ENCODE measurements around the gene PLEKHB2. TPM values are rescaled to one million over a fixed set of nuclear protein-coding genes. Genes with fewer than 3 reads are reported as not detected.
"Not testable (repeated sequence)": the region's sequence is repeated elsewhere in the genome, so short reads cannot be mapped to it uniquely, and the experiment has no call there.

The PLEKHB2 gene
- total and polyA plus RNA-seq, 2 donors (not counting 1 experiment from before 2014, with no cell fraction given): 16.3 to 39.5 TPM

DNA sequence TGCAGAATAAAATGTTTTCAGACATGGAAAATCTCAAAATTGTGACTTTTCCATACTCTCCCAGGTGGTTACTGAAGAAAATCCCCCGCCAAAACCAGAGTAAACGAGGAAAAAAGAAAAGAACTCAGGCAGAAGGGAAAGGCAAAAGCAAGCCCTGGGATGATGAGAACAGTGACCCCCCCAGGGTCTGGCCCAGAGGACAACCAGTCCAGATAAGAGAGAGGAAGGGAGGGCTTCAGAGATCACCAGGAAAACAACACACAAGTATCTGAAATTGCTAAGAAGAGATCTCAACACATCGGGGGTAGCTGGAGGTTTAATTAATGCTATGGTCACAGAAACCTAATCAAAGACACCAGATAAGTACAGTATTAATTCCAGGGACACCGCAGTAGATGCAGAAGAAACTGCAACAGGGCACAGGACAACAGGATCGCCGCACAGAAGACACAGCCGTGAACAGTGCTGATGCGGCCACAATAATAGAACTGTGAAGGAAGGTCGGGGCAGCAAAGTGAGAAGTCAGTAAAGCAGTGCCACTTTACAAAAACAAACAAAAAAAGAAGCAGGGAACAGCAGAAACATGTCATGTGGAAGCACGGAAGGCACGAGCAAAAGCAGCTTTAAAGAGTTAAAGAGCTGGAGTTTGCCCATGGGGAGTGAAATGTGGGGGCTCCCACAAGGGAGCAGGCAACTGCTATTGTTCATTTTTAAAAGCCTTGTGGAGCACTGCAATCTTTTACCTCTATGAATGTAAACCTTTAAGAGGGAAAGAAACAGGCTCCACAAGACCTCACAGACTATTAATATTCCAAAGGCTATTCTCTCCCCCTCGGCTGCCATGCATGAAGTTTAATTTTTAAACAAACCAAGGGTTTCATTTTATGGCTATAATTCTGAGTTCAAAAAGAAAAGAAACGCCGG, 40.3 kb upstream of the PLEKHB2 start:
- WGBS (ENCODE audit: insufficient coverage): 100% methylated on average over 3 of the region's 14 CpGs
- H3K36me3 ChIP-seq (replicated peaks in 1 of 2; ENCODE audit: control extremely low read depth in 1 of 2, control insufficient read depth in 1 of 2, extremely low read depth in 1 of 2, insufficient read depth in 2 of 2, low read length in 1 of 2): peaks cover 0 to 50% of the 10 kb centered on the region in 2 experiments
- H3K4me1 Mint-ChIP-seq: peaks cover 11% of the 10 kb centered on the region
- no peaks in the 10 kb centered on the region for H3K27me3 ChIP-seq (replicated peaks in 1 of 4; ENCODE audit: control extremely low read depth in 1 of 4, control insufficient read depth in 3 of 4, insufficient read depth in 4 of 4, low read length in 3 of 4)
- intact Hi-C loops (cut with micrococcal nuclease): no loop called here
- no peak overlapping the region for H3K4me3 ChIP-seq (ENCODE audit: control extremely low read depth in 1 of 5, extremely low read depth in 1 of 5, insufficient read depth in 1 of 5, low read depth in 2 of 5, low read length in 4 of 5)
- H3K4me1 ChIP-seq (ENCODE audit: control insufficient read depth in 2 of 2, insufficient read depth in 2 of 2, low read length in 2 of 2): no peaks in the 10 kb centered on the region
- CTCF ChIA-PET: no interaction called here
- H4K20me1 ChIP-seq (ENCODE audit: control insufficient read depth, insufficient read depth, low read length, poor library complexity, severe bottlenecking): peaks cover 69% of the 10 kb centered on the region
- no peak overlapping the region for H3K9ac ChIP-seq (ENCODE audit: low read length)
- no peaks in the 10 kb centered on the region for H3K9me3 Mint-ChIP-seq (ENCODE audit: insufficient read depth)
- ATAC-seq (ENCODE audit: low read depth) (no peak), DNase-seq (no peak)
- no peak for TF ChIP-seq EZH2 (IDR thresholded peaks at IDR 0.05; ENCODE audit: borderline replicate concordance, insufficient read depth, low read depth, low read length, poor library complexity, severe bottlenecking)
- H2AFZ ChIP-seq (ENCODE audit: insufficient read depth, low read depth, low read length, poor library complexity, severe bottlenecking): no peak overlapping the region
- no peaks in the 10 kb centered on the region for H3K9me3 ChIP-seq (ENCODE audit: control extremely low read depth in 1 of 3, control insufficient read depth in 2 of 3, insufficient read depth in 1 of 3, low read length in 2 of 3)
- POLR2A ChIA-PET: no interaction called here
- no peak overlapping the region for H3K27ac ChIP-seq (ENCODE audit: low read length in 2 of 2)
- H3K27me3 Mint-ChIP-seq: no peaks in the 10 kb centered on the region
- no peak overlapping the region for H3K4me2 ChIP-seq (replicated peaks; ENCODE audit: low read depth, low read length, poor library complexity, severe bottlenecking)
- H3K4me3 Mint-ChIP-seq: no peak overlapping the region
- no peak overlapping the region for H3K27ac Mint-ChIP-seq
- H3K79me2 ChIP-seq (ENCODE audit: control insufficient read depth, insufficient read depth, low read length): peaks cover 87% of the 10 kb centered on the region

DNA sequence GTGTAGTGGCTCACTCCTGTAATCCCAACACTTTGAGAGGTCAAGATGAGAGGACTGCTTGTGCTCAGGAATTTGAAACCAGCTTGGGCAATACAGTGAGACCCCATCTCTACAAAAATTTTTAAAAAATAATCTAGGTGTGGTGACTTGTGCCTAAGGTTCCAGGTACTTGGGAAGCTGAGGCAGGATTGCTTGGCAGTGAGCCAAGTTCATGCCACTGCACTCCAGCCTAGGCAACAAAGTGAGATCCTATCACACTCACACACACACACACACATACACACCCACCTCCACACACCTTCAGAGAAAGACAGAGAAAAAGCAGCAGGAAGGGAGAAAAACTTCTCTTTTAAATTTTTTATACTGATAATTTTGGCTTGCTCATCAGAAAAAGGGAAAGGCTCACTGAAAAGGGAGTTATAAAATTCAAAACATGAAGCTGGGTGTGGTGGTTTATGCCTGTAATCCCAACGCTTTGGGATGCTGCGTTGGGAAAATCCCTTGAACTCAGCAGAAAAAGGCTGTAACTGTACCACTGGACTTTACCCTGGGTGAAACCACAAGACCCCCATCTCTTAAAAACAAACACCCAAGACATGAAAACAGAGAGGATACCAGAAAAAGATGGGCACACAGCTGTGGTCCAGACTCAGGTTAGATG, 37.5 kb upstream of the PLEKHB2 start:
- WGBS (ENCODE audit: insufficient coverage): no CpG with 5 or more reads among the region's 2 CpGs
- no peaks in the 10 kb centered on the region for H3K9me3 Mint-ChIP-seq (ENCODE audit: insufficient read depth)
- peaks cover 4% of the 10 kb centered on the region for H3K4me1 Mint-ChIP-seq
- no peak overlapping the region for H2AFZ ChIP-seq (ENCODE audit: insufficient read depth, low read depth, low read length, poor library complexity, severe bottlenecking)
- CTCF ChIA-PET: no interaction called here
- H3K27me3 Mint-ChIP-seq: no peaks in the 10 kb centered on the region
- DNase-seq (no peak), ATAC-seq (ENCODE audit: low read depth) (no peak)
- TF ChIP-seq, protein P1, sequence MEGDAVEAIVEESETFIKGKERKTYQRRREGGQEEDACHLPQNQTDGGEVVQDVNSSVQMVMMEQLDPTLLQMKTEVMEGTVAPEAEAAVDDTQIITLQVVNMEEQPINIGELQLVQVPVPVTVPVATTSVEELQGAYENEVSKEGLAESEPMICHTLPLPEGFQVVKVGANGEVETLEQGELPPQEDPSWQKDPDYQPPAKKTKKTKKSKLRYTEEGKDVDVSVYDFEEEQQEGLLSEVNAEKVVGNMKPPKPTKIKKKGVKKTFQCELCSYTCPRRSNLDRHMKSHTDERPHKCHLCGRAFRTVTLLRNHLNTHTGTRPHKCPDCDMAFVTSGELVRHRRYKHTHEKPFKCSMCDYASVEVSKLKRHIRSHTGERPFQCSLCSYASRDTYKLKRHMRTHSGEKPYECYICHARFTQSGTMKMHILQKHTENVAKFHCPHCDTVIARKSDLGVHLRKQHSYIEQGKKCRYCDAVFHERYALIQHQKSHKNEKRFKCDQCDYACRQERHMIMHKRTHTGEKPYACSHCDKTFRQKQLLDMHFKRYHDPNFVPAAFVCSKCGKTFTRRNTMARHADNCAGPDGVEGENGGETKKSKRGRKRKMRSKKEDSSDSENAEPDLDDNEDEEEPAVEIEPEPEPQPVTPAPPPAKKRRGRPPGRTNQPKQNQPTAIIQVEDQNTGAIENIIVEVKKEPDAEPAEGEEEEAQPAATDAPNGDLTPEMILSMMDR (IDR thresholded peaks at IDR 0.05): no peak
- TF ChIP-seq EZH2 (IDR thresholded peaks at IDR 0.05; ENCODE audit: borderline replicate concordance, insufficient read depth, low read depth, low read length, poor library complexity, severe bottlenecking): no peak
- H3K9ac ChIP-seq (ENCODE audit: low read length): no peak overlapping the region
- no peaks in the 10 kb centered on the region for H3K9me3 ChIP-seq (ENCODE audit: control extremely low read depth in 1 of 3, control insufficient read depth in 2 of 3, insufficient read depth in 1 of 3, low read length in 2 of 3)
- POLR2A ChIA-PET: no interaction called here
- H3K27me3 ChIP-seq (replicated peaks in 1 of 4; ENCODE audit: control extremely low read depth in 1 of 4, control insufficient read depth in 3 of 4, insufficient read depth in 4 of 4, low read length in 3 of 4): no peaks in the 10 kb centered on the region
- H3K4me1 ChIP-seq (ENCODE audit: control insufficient read depth in 2 of 2, insufficient read depth in 2 of 2, low read length in 2 of 2): no peaks in the 10 kb centered on the region
- H3K27ac Mint-ChIP-seq: no peak overlapping the region
- intact Hi-C loops (cut with micrococcal nuclease): no loop called here
- peaks cover 82% of the 10 kb centered on the region for H4K20me1 ChIP-seq (ENCODE audit: control insufficient read depth, insufficient read depth, low read length, poor library complexity, severe bottlenecking)
- H3K79me2 ChIP-seq (ENCODE audit: control insufficient read depth, insufficient read depth, low read length): peaks cover 86% of the 10 kb centered on the region
- H3K4me3 Mint-ChIP-seq: no peak overlapping the region
- no peak overlapping the region for H3K4me3 ChIP-seq (ENCODE audit: control extremely low read depth in 1 of 5, extremely low read depth in 1 of 5, insufficient read depth in 1 of 5, low read depth in 2 of 5, low read length in 4 of 5)
- H3K27ac ChIP-seq (ENCODE audit: low read length in 2 of 2): no peak overlapping the region
- no peak overlapping the region for H3K4me2 ChIP-seq (replicated peaks; ENCODE audit: low read depth, low read length, poor library complexity, severe bottlenecking)
- H3K36me3 ChIP-seq (replicated peaks in 1 of 2; ENCODE audit: control extremely low read depth in 1 of 2, control insufficient read depth in 1 of 2, extremely low read depth in 1 of 2, insufficient read depth in 2 of 2, low read length in 1 of 2): peaks cover 6 to 54% of the 10 kb centered on the region in 2 experiments

DNA sequence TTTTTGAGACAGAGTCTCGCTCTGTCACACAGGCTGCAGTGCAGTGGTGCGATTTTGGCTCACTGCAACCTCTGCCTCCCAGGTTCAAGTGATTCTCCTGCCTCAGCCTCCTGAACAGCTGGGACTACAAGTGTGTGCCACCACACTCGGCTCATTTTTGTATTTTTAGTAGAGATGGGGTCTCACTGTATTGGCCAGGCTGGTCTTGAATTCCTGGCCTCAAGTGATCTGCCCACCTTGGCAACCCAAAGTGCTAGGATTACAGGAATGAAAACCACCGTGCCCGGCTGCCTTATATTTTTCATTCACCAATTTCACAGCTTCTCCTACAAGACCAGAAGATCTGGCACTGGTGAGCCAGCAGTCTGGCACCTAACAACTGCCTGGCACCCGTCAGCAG, 37.0 kb upstream of the PLEKHB2 start:
- WGBS (ENCODE audit: insufficient coverage): 100% methylated on average over 4 of the region's 6 CpGs
- H3K9me3 ChIP-seq (ENCODE audit: control extremely low read depth in 1 of 3, control insufficient read depth in 2 of 3, insufficient read depth in 1 of 3, low read length in 2 of 3); POLR2A ChIA-PET; ATAC-seq (ENCODE audit: low read depth); H3K4me2 ChIP-seq (replicated peaks; ENCODE audit: low read depth, low read length, poor library complexity, severe bottlenecking); H3K4me1 Mint-ChIP-seq; H3K27ac ChIP-seq (ENCODE audit: low read length in 2 of 2); H3K4me3 Mint-ChIP-seq; H2AFZ ChIP-seq (ENCODE audit: insufficient read depth, low read depth, low read length, poor library complexity, severe bottlenecking); DNase-seq; intact Hi-C loops (cut with micrococcal nuclease); H3K4me1 ChIP-seq (ENCODE audit: control insufficient read depth in 2 of 2, insufficient read depth in 2 of 2, low read length in 2 of 2); H3K9ac ChIP-seq (ENCODE audit: low read length); H3K9me3 Mint-ChIP-seq (ENCODE audit: insufficient read depth); H3K27ac Mint-ChIP-seq; H3K4me3 ChIP-seq (ENCODE audit: control extremely low read depth in 1 of 5, extremely low read depth in 1 of 5, insufficient read depth in 1 of 5, low read depth in 2 of 5, low read length in 4 of 5); H3K27me3 ChIP-seq (replicated peaks in 1 of 4; ENCODE audit: control extremely low read depth in 1 of 4, control insufficient read depth in 3 of 4, insufficient read depth in 4 of 4, low read length in 3 of 4); CTCF ChIA-PET; H3K27me3 Mint-ChIP-seq: not testable (repeated sequence)
- peaks cover 88% of the 10 kb centered on the region for H3K79me2 ChIP-seq (ENCODE audit: control insufficient read depth, insufficient read depth, low read length)
- H4K20me1 ChIP-seq (ENCODE audit: control insufficient read depth, insufficient read depth, low read length, poor library complexity, severe bottlenecking): peaks cover 84% of the 10 kb centered on the region
- H3K36me3 ChIP-seq (replicated peaks in 1 of 2; ENCODE audit: control extremely low read depth in 1 of 2, control insufficient read depth in 1 of 2, extremely low read depth in 1 of 2, insufficient read depth in 2 of 2, low read length in 1 of 2): peaks cover 6 to 49% of the 10 kb centered on the region in 2 experiments

Measured in B cell (primary cell).